Measurements from ENCODE around the gene MICAL3. TPM values are rescaled to one million over a fixed set of nuclear protein-coding genes. Genes with fewer than 3 reads are reported as not detected.

MICAL3 gene
- total and polyA plus RNA-seq, 2 donors from 2014 or later, result 5.0 to 99.4 TPM

GRCh38 chr22:17874231-17874905, 150.0 kb downstream of the MICAL3 start:
- no peak for FAIRE-seq
- H3K9me3 ChIP-seq (ENCODE audit: control insufficient read depth in 2 of 3, insufficient read depth in 1 of 3, low read length in 3 of 3), result peaks cover 0 to 1% (median 0%) of the 10 kb centered on the region in 3 donors
- no peak overlapping the region for H3K4me3 ChIP-seq (ENCODE audit: low read length in 3 of 3)
- no peaks in the 10 kb centered on the region for H3K4me1 ChIP-seq (ENCODE audit: control insufficient read depth in 2 of 3, insufficient read depth in 2 of 3, low read depth in 1 of 3, low read length in 3 of 3)
- no peak for DNase-seq
- H3K9ac ChIP-seq (ENCODE audit: low read length in 3 of 3), result no peak overlapping the region
- no peak overlapping the region for H3K27ac ChIP-seq (ENCODE audit: low read depth in 2 of 2, low read length in 2 of 2)
- peaks cover 0 to 39% (median 20%) of the 10 kb centered on the region in 3 donors for H3K36me3 ChIP-seq (ENCODE audit: control insufficient read depth in 2 of 3, insufficient read depth in 3 of 3, low read length in 3 of 3)
- intact Hi-C loops (cut with DNase I), result loop anchor here (10.0 kb wide), 1 partner anchor 50 kb away; no protein-coding TSS in a partner anchor
- H3K27me3 ChIP-seq (ENCODE audit: control insufficient read depth, insufficient read depth, low read length), result no peaks in the 10 kb centered on the region
- no peak for TF ChIP-seq CTCF (IDR thresholded peaks at IDR 0.05; ENCODE audit: borderline replicate concordance, extremely low read depth, insufficient read depth)

- H3K4me1 ChIP-seq (ENCODE audit: control insufficient read depth in 2 of 3, insufficient read depth in 2 of 3, low read depth in 1 of 3, low read length in 3 of 3), result no peaks in the 10 kb centered on the region
- H3K9me3 ChIP-seq (ENCODE audit: control insufficient read depth in 2 of 3, insufficient read depth in 1 of 3, low read length in 3 of 3), result peaks cover 0 to 1% (median 0%) of the 10 kb centered on the region in 3 donors
- H3K4me3 ChIP-seq (ENCODE audit: low read length in 3 of 3), result no peak overlapping the region
- TF ChIP-seq CTCF (IDR thresholded peaks at IDR 0.05; ENCODE audit: borderline replicate concordance, extremely low read depth, insufficient read depth), result no peak
- no peaks in the 10 kb centered on the region for H3K27me3 ChIP-seq (ENCODE audit: control insufficient read depth, insufficient read depth, low read length)
- no peak for FAIRE-seq
- no peak for DNase-seq
- H3K36me3 ChIP-seq (ENCODE audit: control insufficient read depth in 2 of 3, insufficient read depth in 3 of 3, low read length in 3 of 3), result peaks cover 0 to 41% (median 24%) of the 10 kb centered on the region in 3 donors
- intact Hi-C loops (cut with DNase I), result loop anchor here (10.0 kb wide), 1 partner anchor 49 kb away; no protein-coding TSS in a partner anchor
- H3K9ac ChIP-seq (ENCODE audit: low read length in 3 of 3), result no peak overlapping the region
- no peak overlapping the region for H3K27ac ChIP-seq (ENCODE audit: low read depth in 2 of 2, low read length in 2 of 2)
These were observed 150.6 kb downstream of the MICAL3 start for GRCh38 chr22:17873804-17874203.

- Histone ChIP-seq H3K4me1 (ENCODE audit: control insufficient read depth in 2 of 3, insufficient read depth in 2 of 3, low read depth in 1 of 3, low read length in 3 of 3) (no peaks in the 10 kb centered on the region), H3K4me3 (ENCODE audit: low read length in 3 of 3) (no peak overlapping the region), H3K9me3 (ENCODE audit: control insufficient read depth in 2 of 3, insufficient read depth in 1 of 3, low read length in 3 of 3) (peaks cover 0 to 1% (median 0%) of the 10 kb centered on the region in 3 donors), H3K27ac (ENCODE audit: low read depth in 2 of 2, low read length in 2 of 2) (no peak overlapping the region), H3K9ac (ENCODE audit: low read length in 3 of 3) (no peak overlapping the region), H3K36me3 (ENCODE audit: control insufficient read depth in 2 of 3, insufficient read depth in 3 of 3, low read length in 3 of 3) (peaks cover 0 to 44% (median 24%) of the 10 kb centered on the region in 3 donors), H3K27me3 (ENCODE audit: control insufficient read depth, insufficient read depth, low read length) (no peaks in the 10 kb centered on the region)
- no peak for DNase-seq
- no peak for FAIRE-seq
- TF ChIP-seq CTCF (IDR thresholded peaks at IDR 0.05; ENCODE audit: borderline replicate concordance, extremely low read depth, insufficient read depth), result no peak
- intact Hi-C loops (cut with DNase I), result loop anchor here (10.0 kb wide), 1 partner anchor 48 kb away; no protein-coding TSS in a partner anchor
These were observed 151.2 kb downstream of the MICAL3 start for GRCh38 chr22:17873116-17873515.
